GM23338 (cell line): ENCODE measurements around the gene SRSF3. TPM values are rescaled to one million over a fixed set of nuclear protein-coding genes. Genes with fewer than 3 reads are reported as not detected.
A peak's percentile ranks its signal among the peaks of the same experiment; 100 is the strongest.

Experiments used
- ATAC-seq: fragments of 200-7000 bp; cut with Tn5 transposase; 3 replicates; pipeline ENCODE4 v1.9.1; 2020
- DNase-seq: peaks from one replicate; pipeline ENCODE4 v3.0.0-alpha.2; 2015; ENCODE audit warnings: low spot score
- H2AFZ ChIP-seq: fragments of 200-600 bp; sonication (generic); 2 replicates; pipeline ENCODE4 v1.8.0; 2016; ENCODE audit warnings: antibody characterized with exemption, mild to moderate bottlenecking, moderate library complexity
- H3F3A ChIP-seq: fragments of 200-600 bp; sonication (generic); replicated peaks from 2 replicates; pipeline ENCODE4 v1.8.0; 2017; ENCODE audit warnings: antibody characterized with exemption, mixed run types, low read depth
- H3K27ac ChIP-seq: fragments of 200-600 bp; sonication (generic); 2 replicates; pipeline ENCODE4 v1.6.1; 2016; ENCODE audit warnings: low read depth
- H3K27me3 ChIP-seq: fragments of 200-600 bp; sonication (generic); 2 replicates; pipeline ENCODE4 v1.8.0; 2016; ENCODE audit warnings: mild to moderate bottlenecking, mixed run types, moderate library complexity; ENCODE audit not compliant: insufficient read depth
- H3K36me3 ChIP-seq: fragments of 200-600 bp; sonication (generic); 2 replicates; pipeline ENCODE4 v1.8.0; 2016; ENCODE audit warnings: mild to moderate bottlenecking; ENCODE audit not compliant: insufficient read depth
- H3K4me1 ChIP-seq: fragments of 200-600 bp; sonication (generic); 2 replicates; pipeline ENCODE4 v1.8.0; 2016; ENCODE audit warnings: mild to moderate bottlenecking, moderate library complexity; ENCODE audit not compliant: insufficient read depth
- H3K4me2 ChIP-seq: fragments of 200-600 bp; sonication (generic); 2 replicates; pipeline ENCODE4 v1.7.1; 2017; ENCODE audit warnings: mixed run types
- H3K4me3 ChIP-seq: fragments of 200-600 bp; sonication (generic); 2 replicates; pipeline ENCODE4 v1.6.1; 2016; ENCODE audit warnings: mixed run types
- H3K79me2 ChIP-seq: fragments of 200-600 bp; sonication (generic); replicated peaks from 2 replicates; pipeline ENCODE4 v1.8.0; 2017; ENCODE audit warnings: mild to moderate bottlenecking; ENCODE audit not compliant: insufficient read depth
- H3K9me2 ChIP-seq: fragments of 200-600 bp; sonication (generic); 2 replicates; pipeline ENCODE4 v1.8.0; 2017; ENCODE audit not compliant: insufficient read depth
- H4K20me1 ChIP-seq: fragments of 200-600 bp; sonication (generic); replicated peaks from 2 replicates; pipeline ENCODE4 v1.8.0; 2017; ENCODE audit warnings: mild to moderate bottlenecking; ENCODE audit not compliant: insufficient read depth
- H3K27ac Mint-ChIP-seq: 2 replicates; pipeline ENCODE4 v1.8.0; 2020; ENCODE audit warnings: inconsistent platforms, mild to moderate bottlenecking, moderate library complexity, mixed read lengths
- H3K27me3 Mint-ChIP-seq: 3 replicates; pipeline ENCODE4 v1.8.0; 2022; ENCODE audit warnings: low read depth, mild to moderate bottlenecking, moderate library complexity, mixed read lengths, inconsistent platforms; ENCODE audit not compliant: insufficient read depth, poor library complexity
- H3K36me3 Mint-ChIP-seq: 3 replicates; pipeline ENCODE4 v1.8.0; 2021; ENCODE audit warnings: low read depth, mild to moderate bottlenecking, inconsistent platforms, moderate library complexity, mixed read lengths
- H3K4me1 Mint-ChIP-seq: 3 replicates; pipeline ENCODE4 v1.8.0; 2020; ENCODE audit warnings: mild to moderate bottlenecking, inconsistent platforms, mixed read lengths
- H3K4me3 Mint-ChIP-seq: 3 replicates; pipeline ENCODE4 v1.8.0; 2021; ENCODE audit warnings: moderate library complexity, mild to moderate bottlenecking, inconsistent platforms, mixed read lengths
- H3K9me3 Mint-ChIP-seq: 3 replicates; pipeline ENCODE4 v1.8.0; 2020; ENCODE audit warnings: moderate library complexity, mild to moderate bottlenecking, inconsistent platforms, mixed read lengths
- CREB1 ChIP-seq: fragments of 250-450 bp; sonication (Bioruptor Pico); IDR thresholded peaks from 2 replicates; pipeline ENCODE4 v1.5.0; 2020; ENCODE audit warnings: low read depth, mild to moderate bottlenecking, moderate library complexity
- CTCF ChIP-seq, 2 experiments: fragments of 200-600 bp in 1 of 2; sonication (generic) in 1 of 2; conservative IDR thresholded peaks; 2 replicates each; pipeline versions ENCODE4 v1.5.1 to v1.6.1; 2016 to 2017; ENCODE audit warnings: antibody characterized with exemption in 2 of 2, low read depth in 2 of 2, mild to moderate bottlenecking in 2 of 2, moderate library complexity in 1 of 2
- ETS1 ChIP-seq: IDR thresholded peaks from 2 replicates; pipeline ENCODE4 v1.6.1; 2016; ENCODE audit warnings: antibody characterized with exemption
- EZH2 ChIP-seq: fragments of 200-600 bp; sonication (generic); IDR thresholded peaks from one replicate; pipeline ENCODE4 v1.8.0; 2017; ENCODE audit warnings: antibody characterized with exemption, mild to moderate bottlenecking, low read depth; ENCODE audit not compliant: unreplicated experiment
- EZH2phosphoT487 ChIP-seq: fragments of 200-600 bp; sonication (generic); IDR thresholded peaks from one replicate; pipeline ENCODE4 v1.8.1; 2018; ENCODE audit warnings: antibody characterized with exemption; ENCODE audit not compliant: unreplicated experiment
- JUNB ChIP-seq: IDR thresholded peaks from one replicate; pipeline ENCODE4 v1.6.1; 2016; ENCODE audit warnings: antibody characterized with exemption; ENCODE audit not compliant: unreplicated experiment
- NANOG ChIP-seq: IDR thresholded peaks from 2 replicates; pipeline ENCODE4 v1.6.1; 2016; ENCODE audit warnings: antibody characterized with exemption, borderline replicate concordance
- POLR2AphosphoS5 ChIP-seq: IDR thresholded peaks from 2 replicates; pipeline ENCODE4 v1.6.1; 2016; ENCODE audit warnings: antibody characterized with exemption, low read depth
- REST ChIP-seq: IDR thresholded peaks from one replicate; pipeline ENCODE4 v1.6.1; 2018; ENCODE audit warnings: antibody characterized with exemption; ENCODE audit not compliant: unreplicated experiment
- STAT1 ChIP-seq: IDR thresholded peaks from one replicate; pipeline ENCODE4 v1.6.1; 2016; ENCODE audit warnings: antibody characterized with exemption; ENCODE audit not compliant: unreplicated experiment
- ZNF114 ChIP-seq: fragments of 250-450 bp; sonication (Bioruptor Pico); IDR thresholded peaks from 2 replicates; pipeline ENCODE4 v1.5.0; 2020; ENCODE audit warnings: mild to moderate bottlenecking, moderate library complexity
- ZNF331 ChIP-seq: fragments of 250-450 bp; sonication (Bioruptor Pico); IDR thresholded peaks from 2 replicates; pipeline ENCODE4 v1.5.0; 2020; ENCODE audit warnings: low read depth, mild to moderate bottlenecking, moderate library complexity
- polyA plus RNA-seq: library from polyadenylated mRNA; unstranded; fragments of >200 nt; fragmentation: Nextera tagmentation; extraction: Ambion mirVana; gene quantifications from 2 replicates; pipeline ENCODE4 v1.2.1, GENCODE V29; 2016
- total RNA-seq: library from RNA; depleted of rRNA; stranded (reverse); fragments of >200 nt; shearing (Covaris generic); gene quantifications from 2 replicates; pipeline ENCODE4 v1.2.3, GENCODE V29; 2014
- TF ChIP-seq, protein P1 (sequence below): fragments of 250-450 bp; sonication (Bioruptor Pico); IDR thresholded peaks from 2 replicates; pipeline ENCODE4 v1.5.0; 2020; ENCODE audit warnings: mild to moderate bottlenecking, moderate library complexity

The SRSF3 gene
- total and polyA plus RNA-seq, 2 experiments from 2014 or later = 436 to 655 TPM

DNA sequence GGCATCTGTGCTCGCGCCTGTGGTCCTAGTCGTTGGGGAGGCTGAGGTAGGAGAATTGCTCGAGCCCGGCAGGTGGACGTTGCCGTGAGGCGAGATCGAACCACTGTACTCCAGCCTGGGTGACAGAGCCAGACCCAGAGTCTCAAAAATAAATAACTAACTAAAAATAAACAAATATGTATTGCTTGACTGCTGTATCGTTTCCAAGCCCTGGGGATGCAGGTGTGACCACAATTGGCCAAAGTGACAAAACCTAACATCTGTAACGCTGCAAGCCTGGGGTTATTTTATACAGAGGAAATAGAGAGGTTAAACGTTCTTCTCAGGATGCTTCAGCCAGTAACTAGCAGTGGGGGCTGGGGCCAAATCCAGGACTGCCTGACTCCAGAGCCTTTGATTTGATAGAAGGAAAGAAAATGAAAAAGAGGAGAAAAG lies 1.9 kb upstream of the SRSF3 start:
- peaks cover 30% of the 10 kb centered on the region for H3K27me3 Mint-ChIP-seq
- no peak for DNase-seq
- peaks cover 18% of the 10 kb centered on the region; the same call in 1 of the 2 replicates for H3K36me3 ChIP-seq
- H3K4me1 ChIP-seq = peaks cover 7% of the 10 kb centered on the region
- H3F3A ChIP-seq = peaks cover 17% of the 10 kb centered on the region
- H3K9me3 Mint-ChIP-seq = peaks cover 16% of the 10 kb centered on the region; the same call in 2 of the 3 replicates
- ATAC-seq = no peak
- H3K4me3 Mint-ChIP-seq = peak overlapping the region; percentile 39; the same call in 2 of the 3 replicates
- TF ChIP-seq EZH2phosphoT487 = no peak
- no peak for TF ChIP-seq ZNF331 (CRISPR knock-in tag)
- TF ChIP-seq STAT1 = no peak
- no peak for TF ChIP-seq ZNF114
- TF ChIP-seq JUNB = no peak
- no peak for TF ChIP-seq ETS1
- no peak for TF ChIP-seq POLR2AphosphoS5
- TF ChIP-seq, protein P1, sequence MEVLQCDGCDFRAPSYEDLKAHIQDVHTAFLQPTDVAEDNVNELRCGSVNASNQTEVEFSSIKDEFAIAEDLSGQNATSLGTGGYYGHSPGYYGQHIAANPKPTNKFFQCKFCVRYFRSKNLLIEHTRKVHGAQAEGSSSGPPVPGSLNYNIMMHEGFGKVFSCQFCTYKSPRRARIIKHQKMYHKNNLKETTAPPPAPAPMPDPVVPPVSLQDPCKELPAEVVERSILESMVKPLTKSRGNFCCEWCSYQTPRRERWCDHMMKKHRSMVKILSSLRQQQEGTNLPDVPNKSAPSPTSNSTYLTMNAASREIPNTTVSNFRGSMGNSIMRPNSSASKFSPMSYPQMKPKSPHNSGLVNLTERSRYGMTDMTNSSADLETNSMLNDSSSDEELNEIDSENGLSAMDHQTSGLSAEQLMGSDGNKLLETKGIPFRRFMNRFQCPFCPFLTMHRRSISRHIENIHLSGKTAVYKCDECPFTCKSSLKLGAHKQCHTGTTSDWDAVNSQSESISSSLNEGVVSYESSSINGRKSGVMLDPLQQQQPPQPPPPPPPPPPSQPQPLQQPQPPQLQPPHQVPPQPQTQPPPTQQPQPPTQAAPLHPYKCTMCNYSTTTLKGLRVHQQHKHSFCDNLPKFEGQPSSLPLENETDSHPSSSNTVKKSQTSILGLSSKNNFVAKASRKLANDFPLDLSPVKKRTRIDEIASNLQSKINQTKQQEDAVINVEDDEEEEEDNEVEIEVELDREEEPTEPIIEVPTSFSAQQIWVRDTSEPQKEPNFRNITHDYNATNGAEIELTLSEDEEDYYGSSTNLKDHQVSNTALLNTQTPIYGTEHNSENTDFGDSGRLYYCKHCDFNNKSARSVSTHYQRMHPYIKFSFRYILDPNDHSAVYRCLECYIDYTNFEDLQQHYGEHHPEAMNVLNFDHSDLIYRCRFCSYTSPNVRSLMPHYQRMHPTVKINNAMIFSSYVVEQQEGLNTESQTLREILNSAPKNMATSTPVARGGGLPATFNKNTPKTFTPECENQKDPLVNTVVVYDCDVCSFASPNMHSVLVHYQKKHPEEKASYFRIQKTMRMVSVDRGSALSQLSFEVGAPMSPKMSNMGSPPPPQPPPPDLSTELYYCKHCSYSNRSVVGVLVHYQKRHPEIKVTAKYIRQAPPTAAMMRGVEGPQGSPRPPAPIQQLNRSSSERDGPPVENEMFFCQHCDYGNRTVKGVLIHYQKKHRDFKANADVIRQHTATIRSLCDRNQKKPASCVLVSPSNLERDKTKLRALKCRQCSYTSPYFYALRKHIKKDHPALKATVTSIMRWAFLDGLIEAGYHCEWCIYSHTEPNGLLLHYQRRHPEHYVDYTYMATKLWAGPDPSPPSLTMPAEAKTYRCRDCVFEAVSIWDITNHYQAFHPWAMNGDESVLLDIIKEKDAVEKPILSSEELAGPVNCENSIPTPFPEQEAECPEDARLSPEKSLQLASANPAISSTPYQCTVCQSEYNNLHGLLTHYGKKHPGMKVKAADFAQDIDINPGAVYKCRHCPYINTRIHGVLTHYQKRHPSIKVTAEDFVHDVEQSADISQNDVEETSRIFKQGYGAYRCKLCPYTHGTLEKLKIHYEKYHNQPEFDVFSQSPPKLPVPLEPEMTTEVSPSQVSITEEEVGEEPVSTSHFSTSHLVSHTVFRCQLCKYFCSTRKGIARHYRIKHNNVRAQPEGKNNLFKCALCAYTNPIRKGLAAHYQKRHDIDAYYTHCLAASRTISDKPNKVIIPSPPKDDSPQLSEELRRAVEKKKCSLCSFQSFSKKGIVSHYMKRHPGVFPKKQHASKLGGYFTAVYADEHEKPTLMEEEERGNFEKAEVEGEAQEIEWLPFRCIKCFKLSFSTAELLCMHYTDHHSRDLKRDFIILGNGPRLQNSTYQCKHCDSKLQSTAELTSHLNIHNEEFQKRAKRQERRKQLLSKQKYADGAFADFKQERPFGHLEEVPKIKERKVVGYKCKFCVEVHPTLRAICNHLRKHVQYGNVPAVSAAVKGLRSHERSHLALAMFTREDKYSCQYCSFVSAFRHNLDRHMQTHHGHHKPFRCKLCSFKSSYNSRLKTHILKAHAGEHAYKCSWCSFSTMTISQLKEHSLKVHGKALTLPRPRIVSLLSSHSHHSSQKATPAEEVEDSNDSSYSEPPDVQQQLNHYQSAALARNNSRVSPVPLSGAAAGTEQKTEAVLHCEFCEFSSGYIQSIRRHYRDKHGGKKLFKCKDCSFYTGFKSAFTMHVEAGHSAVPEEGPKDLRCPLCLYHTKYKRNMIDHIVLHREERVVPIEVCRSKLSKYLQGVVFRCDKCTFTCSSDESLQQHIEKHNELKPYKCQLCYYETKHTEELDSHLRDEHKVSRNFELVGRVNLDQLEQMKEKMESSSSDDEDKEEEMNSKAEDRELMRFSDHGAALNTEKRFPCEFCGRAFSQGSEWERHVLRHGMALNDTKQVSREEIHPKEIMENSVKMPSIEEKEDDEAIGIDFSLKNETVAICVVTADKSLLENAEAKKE (CRISPR knock-in tag) = no peak
- no peak for TF ChIP-seq NANOG
- TF ChIP-seq CTCF (conservative IDR thresholded peaks at IDR 0.05; ENCODE audit: low read depth in 2 of 2) = no peak
- no peak for TF ChIP-seq REST
- no peak for TF ChIP-seq CREB1 (CRISPR knock-in tag)
- no peak for TF ChIP-seq EZH2
- peaks cover 38% of the 10 kb centered on the region for H3K79me2 ChIP-seq
- H3K36me3 Mint-ChIP-seq = peaks cover 32% of the 10 kb centered on the region
- no peak overlapping the region for H3K4me3 ChIP-seq
- H3K4me2 ChIP-seq = no peak overlapping the region
- peaks cover 27% of the 10 kb centered on the region for H4K20me1 ChIP-seq
- H3K27me3 ChIP-seq = no peaks in the 10 kb centered on the region
- no peak overlapping the region for H2AFZ ChIP-seq
- H3K27ac ChIP-seq = peak overlapping the region; percentile 100
- H3K4me1 Mint-ChIP-seq = peaks cover 13% of the 10 kb centered on the region
- H3K27ac Mint-ChIP-seq = no peak overlapping the region
- no peaks in the 10 kb centered on the region for H3K9me2 ChIP-seq
